Vagina (tissue), 2 donors: ENCODE measurements around the gene ALLC.

Experiments used
- POLR2AphosphoS5 ChIP-seq, 2 donors: sonication (generic); formaldehyde crosslinking; IDR thresholded peaks; one replicate each; pipeline ENCODE4 v1.9.0; 2017; ENCODE audit warnings: antibody characterized with exemption in 2 of 2, mild to moderate bottlenecking in 2 of 2, low read depth in 1 of 2; ENCODE audit not compliant: insufficient read depth in 1 of 2
- TF ChIP-seq, protein P1 (sequence below), 3 experiments: fragments of 450-650 bp in 2 of 3; fragments of 200-600 bp in 1 of 3; sonication (generic) in 1 of 3; IDR thresholded peaks; one replicate each; pipeline ENCODE4 v1.5.1; 2017 to 2019; ENCODE audit warnings: antibody characterized with exemption in 3 of 3, mild to moderate bottlenecking in 2 of 3, moderate library complexity in 2 of 3

DNA sequence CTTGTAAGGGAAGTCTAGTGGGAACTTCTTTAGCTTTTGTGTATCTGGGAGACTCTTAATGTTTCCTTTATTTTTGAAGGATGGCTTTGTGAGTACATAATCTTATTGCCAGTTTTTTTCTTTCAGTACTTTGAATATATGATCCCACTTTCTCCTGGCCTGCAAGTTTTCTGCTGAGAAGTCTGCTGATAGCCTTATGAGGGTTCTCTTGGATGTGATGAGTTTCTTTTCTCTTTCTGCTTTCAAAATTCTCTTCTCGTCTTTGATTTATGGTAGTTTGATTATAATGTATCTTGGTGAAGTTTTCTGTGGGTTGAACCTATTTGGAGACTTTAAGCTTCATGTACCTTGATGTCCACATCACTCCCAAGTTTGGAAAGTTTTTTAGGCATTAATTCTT is 35.0 kb upstream of the ALLC start:
- TF ChIP-seq POLR2AphosphoS5 (IDR thresholded peaks at IDR 0.05; ENCODE audit: insufficient read depth in 1 of 2, low read depth in 1 of 2): no peak
- TF ChIP-seq, protein P1, sequence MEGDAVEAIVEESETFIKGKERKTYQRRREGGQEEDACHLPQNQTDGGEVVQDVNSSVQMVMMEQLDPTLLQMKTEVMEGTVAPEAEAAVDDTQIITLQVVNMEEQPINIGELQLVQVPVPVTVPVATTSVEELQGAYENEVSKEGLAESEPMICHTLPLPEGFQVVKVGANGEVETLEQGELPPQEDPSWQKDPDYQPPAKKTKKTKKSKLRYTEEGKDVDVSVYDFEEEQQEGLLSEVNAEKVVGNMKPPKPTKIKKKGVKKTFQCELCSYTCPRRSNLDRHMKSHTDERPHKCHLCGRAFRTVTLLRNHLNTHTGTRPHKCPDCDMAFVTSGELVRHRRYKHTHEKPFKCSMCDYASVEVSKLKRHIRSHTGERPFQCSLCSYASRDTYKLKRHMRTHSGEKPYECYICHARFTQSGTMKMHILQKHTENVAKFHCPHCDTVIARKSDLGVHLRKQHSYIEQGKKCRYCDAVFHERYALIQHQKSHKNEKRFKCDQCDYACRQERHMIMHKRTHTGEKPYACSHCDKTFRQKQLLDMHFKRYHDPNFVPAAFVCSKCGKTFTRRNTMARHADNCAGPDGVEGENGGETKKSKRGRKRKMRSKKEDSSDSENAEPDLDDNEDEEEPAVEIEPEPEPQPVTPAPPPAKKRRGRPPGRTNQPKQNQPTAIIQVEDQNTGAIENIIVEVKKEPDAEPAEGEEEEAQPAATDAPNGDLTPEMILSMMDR (IDR thresholded peaks at IDR 0.05): no peak
